GM19351 (cell line): ENCODE measurements around the gene CCL8.

ENCODE experiments used
- ATAC-seq: cut with Tn5 transposase; IDR thresholded peaks from one replicate; pipeline ENCODE4 v1.9.1; 2021; ENCODE audit warnings: mild to moderate bottlenecking, moderate library complexity; ENCODE audit not compliant: unreplicated experiment

Gene CCL8

GRCh38 chr17:34319039-34319483 is at the start of gene CCL8:
TSS of gene CCL8 (plus strand) at chr17:34319435. CDS start at chr17:34319502, 67 bp downstream.
- no peak for ATAC-seq

GRCh38 chr17:34269969-34270368 is 49.3 kb upstream of the CCL8 start, which contains the start of gene CCL7:
TSS of gene CCL7 (plus strand) at chr17:34270221. CDS start at chr17:34270291, 70 bp downstream.
- ATAC-seq: no peak

- no peak for ATAC-seq
Measured at GRCh38 chr17:34275881-34276280, 43.4 kb upstream of the CCL8 start.

- no peak for ATAC-seq
Measured at GRCh38 chr17:34276826-34277225, 42.4 kb upstream of the CCL8 start.

GRCh38 chr17:34283571-34283970 is 35.7 kb upstream of the CCL8 start:
- ATAC-seq: no peak

GRCh38 chr17:34285286-34285792 is 33.9 kb upstream of the CCL8 start, which contains the start of gene CCL11:
TSS of gene CCL11 (plus strand) at chr17:34285742. CDS start at chr17:34285809, 67 bp downstream.
- ATAC-seq: no peak

GRCh38 chr17:34287875-34288274 is 31.4 kb upstream of the CCL8 start:
- ATAC-seq: no peak

- no peak for ATAC-seq
Measured at GRCh38 chr17:34290586-34290985, 28.6 kb upstream of the CCL8 start.

GRCh38 chr17:34291721-34292348 is 27.4 kb upstream of the CCL8 start:
- ATAC-seq: no peak

- ATAC-seq: no peak
Measured at GRCh38 chr17:34299027-34299426, 20.2 kb upstream of the CCL8 start.

GRCh38 chr17:34299956-34300577 is 19.2 kb upstream of the CCL8 start:
- ATAC-seq: no peak

- no peak for ATAC-seq
Measured at GRCh38 chr17:34300652-34301370, 18.4 kb upstream of the CCL8 start.

- no peak for ATAC-seq
Measured at GRCh38 chr17:34301986-34302385, 17.2 kb upstream of the CCL8 start.

GRCh38 chr17:34302636-34303035 is 16.6 kb upstream of the CCL8 start:
- no peak for ATAC-seq

GRCh38 chr17:34303606-34304005 is 15.6 kb upstream of the CCL8 start:
- ATAC-seq: no peak

GRCh38 chr17:34305061-34305460 is 14.2 kb upstream of the CCL8 start:
- no peak for ATAC-seq

GRCh38 chr17:34305606-34306005 is 13.6 kb upstream of the CCL8 start:
- no peak for ATAC-seq

GRCh38 chr17:34306466-34306865 is 12.8 kb upstream of the CCL8 start:
- no peak for ATAC-seq

- ATAC-seq: no peak
Measured at GRCh38 chr17:34307110-34307509, 12.1 kb upstream of the CCL8 start.

GRCh38 chr17:34308371-34308770 is 10.9 kb upstream of the CCL8 start:
- ATAC-seq: no peak

GRCh38 chr17:34311291-34311690 is 7.9 kb upstream of the CCL8 start:
- no peak for ATAC-seq

GRCh38 chr17:34312080-34312479 is 7.2 kb upstream of the CCL8 start:
- ATAC-seq: no peak
